HEK293 (cell line): ENCODE results near the gene ZMYND12.

ENCODE experiments used
- CTCF ChIA-PET: fragments of 350-600 bp; formaldehyde crosslinking; extraction: SDS; loops from one replicate; lab custom pipeline; 2021; ENCODE audit warnings: antibody characterized with exemption; lab: Yijun Ruan, JAX
- POLR2A ChIA-PET: fragments of 300-600 bp; formaldehyde crosslinking; extraction: SDS; loops from one replicate; lab custom pipeline; 2020; ENCODE audit warnings: antibody characterized with exemption, inconsistent platforms; lab: Yijun Ruan, JAX
- H3K27ac ChIP-seq: fragments of 200-500 bp; sonication (Bioruptor generic); 2 replicates; pipeline ENCODE4 v1.5.1; 2014; ENCODE audit warnings: low read depth, low read length, control low read depth, inconsistent platforms; ENCODE audit errors: extremely low read depth
- H3K36me3 ChIP-seq, 2 experiments: fragments of 200-500 bp in 1 of 2; sonication (Bioruptor generic) in 1 of 2; 1 replicate in 1 of 2; 2 replicates in 1 of 2; pipeline ENCODE4 v1.5.1; 2014 to 2017; ENCODE audit warnings: inconsistent platforms in 2 of 2, low read length in 2 of 2; ENCODE audit not compliant: control insufficient read depth in 2 of 2, insufficient read depth in 1 of 2
- H3K4me1 ChIP-seq: fragments of 200-500 bp; sonication (Bioruptor generic); 2 replicates; pipeline ENCODE4 v1.5.1; 2014; ENCODE audit warnings: mild to moderate bottlenecking, low read length, inconsistent platforms; ENCODE audit not compliant: control insufficient read depth, insufficient read depth
- H3K4me3 ChIP-seq: 2 replicates; pipeline ENCODE4 v1.5.1; 2011; ENCODE audit warnings: low read depth, mild to moderate bottlenecking, control low read depth, low read length, moderate library complexity
- H3K9me3 ChIP-seq: fragments of 200-500 bp; sonication (Bioruptor generic); 2 replicates; pipeline ENCODE4 v1.5.1; 2014; ENCODE audit warnings: low read depth, low read length, inconsistent platforms; ENCODE audit not compliant: control insufficient read depth, insufficient read depth
- BCL6B ChIP-seq: fragments of 450-650 bp; formaldehyde crosslinking; IDR thresholded peaks from 2 replicates; pipeline ENCODE4 v1.5.1; 2017; ENCODE audit warnings: missing biosample characterization, missing genetic modification characterization
- ELK4 ChIP-seq: IDR thresholded peaks from 2 replicates; pipeline ENCODE4 v1.6.1; 2011; ENCODE audit warnings: mild to moderate bottlenecking, low read depth, low read length, borderline replicate concordance
- MEIS1 ChIP-seq: sonication (generic); formaldehyde crosslinking; IDR thresholded peaks from 2 replicates; pipeline ENCODE4 v1.8.1; 2022; ENCODE audit warnings: missing genetic modification reagents, mild to moderate bottlenecking, borderline replicate concordance
- SP7 ChIP-seq: fragments of 450-650 bp; formaldehyde crosslinking; IDR thresholded peaks from 2 replicates; pipeline ENCODE4 v1.5.1; 2016; ENCODE audit warnings: missing biosample characterization, missing genetic modification characterization
- ZNF10 ChIP-seq: fragments of 450-650 bp; formaldehyde crosslinking; IDR thresholded peaks from 2 replicates; pipeline ENCODE4 v1.5.1; 2017; ENCODE audit warnings: missing biosample characterization, missing genetic modification characterization
- ZNF157 ChIP-seq: fragments of 450-650 bp; formaldehyde crosslinking; IDR thresholded peaks from 2 replicates; pipeline ENCODE4 v1.5.1; 2016; ENCODE audit warnings: missing biosample characterization, missing genetic modification characterization
- ZNF184 ChIP-seq: fragments of 450-650 bp; IDR thresholded peaks from 2 replicates; pipeline ENCODE4 v1.5.1; 2018; ENCODE audit warnings: missing biosample characterization, mild to moderate bottlenecking, missing genetic modification characterization
- ZNF266 ChIP-seq: fragments of 450-650 bp; formaldehyde crosslinking; IDR thresholded peaks from 2 replicates; pipeline ENCODE4 v1.5.1; 2016; ENCODE audit warnings: missing biosample characterization, missing genetic modification characterization, low read depth
- ZNF354C ChIP-seq: fragments of 450-650 bp; formaldehyde crosslinking; IDR thresholded peaks from 2 replicates; pipeline ENCODE4 v1.5.1; 2016; ENCODE audit warnings: missing biosample characterization, missing genetic modification characterization, low read depth, borderline replicate concordance
- ZNF433 ChIP-seq: fragments of 450-650 bp; formaldehyde crosslinking; IDR thresholded peaks from 2 replicates; pipeline ENCODE4 v1.5.1; 2016; ENCODE audit warnings: missing biosample characterization, missing genetic modification characterization, low read depth
- ZNF449 ChIP-seq: fragments of 450-650 bp; formaldehyde crosslinking; IDR thresholded peaks from 2 replicates; pipeline ENCODE4 v1.5.1; 2017; ENCODE audit warnings: missing biosample characterization, mild to moderate bottlenecking, missing genetic modification characterization, moderate library complexity
- ZNF513 ChIP-seq: fragments of 450-650 bp; IDR thresholded peaks from 2 replicates; pipeline ENCODE4 v1.5.1; 2018; ENCODE audit warnings: missing biosample characterization, missing genetic modification characterization
- ZNF518A ChIP-seq: fragments of 450-650 bp; formaldehyde crosslinking; conservative IDR thresholded peaks from 2 replicates; pipeline ENCODE4 v1.5.1; 2016; ENCODE audit warnings: low read depth, missing biosample characterization, missing genetic modification characterization
- ZNF529 ChIP-seq: fragments of 450-650 bp; formaldehyde crosslinking; IDR thresholded peaks from 2 replicates; pipeline ENCODE4 v1.5.1; 2017; ENCODE audit warnings: missing genetic modification characterization, missing biosample characterization; ENCODE audit not compliant: insufficient replicate concordance
- ZNF544 ChIP-seq: fragments of 450-650 bp; formaldehyde crosslinking; IDR thresholded peaks from 2 replicates; pipeline ENCODE4 v1.5.0; 2017; ENCODE audit warnings: missing biosample characterization, missing genetic modification characterization
- ZNF776 ChIP-seq: fragments of 450-650 bp; formaldehyde crosslinking; IDR thresholded peaks from 2 replicates; pipeline ENCODE4 v1.5.0; 2017; ENCODE audit warnings: missing biosample characterization, missing genetic modification characterization, borderline replicate concordance

Gene ZMYND12

GRCh38 chr1:42454403-42454802, 1.4 kb downstream of the ZMYND12 start (continued):
- TF ChIP-seq ELK4 (no peak), ZNF266 (no peak), ZNF544 (tag by site-specific recombination) (no peak), ZNF513 (no peak)
- TF ChIP-seq, all 188 proteins: peak for 0

- CTCF ChIA-PET, result no interaction called here
- Histone ChIP-seq H3K4me3 (no peak overlapping the region), H3K36me3 (peaks cover 5 to 7% of the 10 kb centered on the region in 2 experiments; a peak in 2 of 3 replicates), H3K4me1 (0 out of 2 replicates have a peak, but pooled peaks cover 3% of the 10 kb centered on the region), H3K9me3 (no peaks in the 10 kb centered on the region), H3K27ac (no peak overlapping the region)
- TF ChIP-seq ZNF529 (tag by site-specific recombination), result no peak
- no peak for TF ChIP-seq ZNF184 (tag by site-specific recombination)
- TF ChIP-seq ZNF10 (tag by site-specific recombination), result no peak
- TF ChIP-seq BCL6B (tag by site-specific recombination), result no peak
- TF ChIP-seq SP7 (tag by site-specific recombination), result 0 out of 2 replicates have a peak, but pooled peaks have one; percentile 47
- 0 out of 2 replicates have a peak, but pooled peaks have one; percentile 18 for TF ChIP-seq ZNF518A (tag by site-specific recombination)
- TF ChIP-seq ZNF449 (tag by site-specific recombination), result no peak
- no peak for TF ChIP-seq ZNF157
- TF ChIP-seq ZNF433 (tag by site-specific recombination), result no peak
- TF ChIP-seq ZNF354C (tag by site-specific recombination), result no peak
- no peak for TF ChIP-seq MEIS1 (CRISPR knock-in tag)
- no peak for TF ChIP-seq ZNF776
- POLR2A ChIA-PET, result no interaction called here
Measured at GRCh38 chr1:42453386-42453785, 2.4 kb downstream of the ZMYND12 start.
